HG02763 (cell line): Measurements from ENCODE around the gene ERLIN1.

Experiments used
- ATAC-seq: cut with Tn5 transposase; IDR thresholded peaks from one replicate; pipeline ENCODE4 v1.9.1; 2021; ENCODE audit warnings: mild to moderate bottlenecking, moderate library complexity; ENCODE audit not compliant: unreplicated experiment

Gene ERLIN1

DNA sequence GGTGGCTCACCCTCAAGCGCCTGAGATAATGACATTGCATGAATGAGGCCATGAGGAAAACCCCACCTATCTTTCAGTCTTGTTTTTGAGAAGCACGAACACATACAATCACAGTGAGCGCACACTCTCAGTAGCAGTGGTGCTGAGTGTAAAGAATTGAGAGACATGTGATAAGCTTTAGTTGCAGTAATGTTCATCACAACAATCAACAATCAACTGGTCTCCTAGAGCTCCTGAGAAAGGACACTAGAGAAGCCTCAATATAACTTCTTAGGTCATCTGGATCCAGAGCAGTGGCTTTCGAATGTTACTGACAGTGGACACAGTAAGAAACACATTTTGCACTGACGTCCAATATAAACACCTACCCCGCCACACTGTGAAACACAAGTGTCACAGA lies 12.8 kb downstream of the ERLIN1 start:
- ATAC-seq, result no peak

- ATAC-seq, result no peak
Observed at GRCh38 chr10:100172349-100172748, 13.5 kb downstream of the ERLIN1 start.

GRCh38 chr10:100168313-100168643 lies 17.6 kb downstream of the ERLIN1 start:
- ATAC-seq, result no peak

GRCh38 chr10:100167553-100168312 lies 18.1 kb downstream of the ERLIN1 start:
- no peak for ATAC-seq

DNA sequence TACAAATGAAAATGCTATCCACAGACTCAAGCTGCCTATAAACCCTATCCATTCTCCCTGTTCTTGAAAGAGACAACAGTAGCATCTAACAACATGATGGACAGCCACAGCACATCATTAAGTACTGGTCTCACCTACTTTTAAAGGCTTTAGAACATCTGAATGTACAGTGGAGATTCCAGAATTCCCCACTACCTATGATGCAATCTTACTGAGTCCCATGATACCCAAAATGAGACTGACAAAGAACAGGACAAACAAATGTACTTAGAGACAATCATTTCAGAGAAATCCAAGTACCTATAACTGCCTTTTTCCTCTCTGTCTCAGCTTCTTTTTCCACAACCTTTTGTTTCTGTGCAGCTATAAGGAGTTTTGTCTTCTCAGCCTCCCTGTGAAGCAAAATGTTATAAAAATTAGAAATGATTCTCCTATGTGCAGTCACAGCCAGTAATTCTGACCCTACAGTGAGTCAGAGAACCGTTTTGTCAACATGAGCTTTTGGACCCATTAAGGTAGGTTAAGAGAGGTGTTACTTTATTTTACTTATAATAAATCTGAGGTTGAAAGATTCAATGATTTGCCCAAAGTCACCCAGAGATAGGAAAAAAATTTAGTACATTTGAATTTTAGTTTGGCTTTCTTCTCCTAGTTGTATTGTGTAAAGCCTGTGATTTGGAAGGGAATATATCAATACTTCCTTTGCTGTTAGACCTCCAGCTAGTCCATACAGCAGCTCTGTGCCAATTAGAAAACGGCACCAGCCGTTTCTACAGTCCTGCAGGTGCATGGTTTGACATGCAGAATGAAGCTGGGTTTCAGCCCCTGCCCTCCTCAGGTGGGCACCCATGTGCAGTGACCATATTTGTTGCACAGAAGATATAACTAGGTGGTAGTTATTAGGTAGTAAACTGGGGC lies 21.9 kb downstream of the ERLIN1 start:
- no peak for ATAC-seq

DNA sequence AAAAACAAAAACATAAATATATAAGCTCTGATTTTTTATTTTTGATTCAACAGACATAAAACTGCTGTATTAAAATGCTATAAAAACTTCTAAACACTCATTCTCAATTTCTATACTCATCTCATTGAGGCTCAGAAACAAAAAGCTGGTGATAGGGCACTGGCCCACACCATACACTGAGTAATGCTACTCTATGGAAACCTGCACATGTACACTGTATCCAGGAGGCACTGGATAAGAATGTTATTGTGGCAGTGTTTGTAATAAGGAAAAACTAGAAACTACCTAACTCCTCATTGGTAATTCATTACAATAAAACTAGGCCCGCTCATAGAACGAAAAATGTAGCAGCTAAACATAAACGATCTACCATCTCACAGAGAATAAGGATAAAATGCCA lies 23.1 kb downstream of the ERLIN1 start:
- ATAC-seq, result no peak

GRCh38 chr10:100158044-100158805 lies 27.6 kb downstream of the ERLIN1 start:
- ATAC-seq, result no peak

GRCh38 chr10:100157156-100157555 lies 28.7 kb downstream of the ERLIN1 start:
- ATAC-seq, result no peak

GRCh38 chr10:100155936-100156335 lies 29.9 kb downstream of the ERLIN1 start:
- no peak for ATAC-seq

DNA sequence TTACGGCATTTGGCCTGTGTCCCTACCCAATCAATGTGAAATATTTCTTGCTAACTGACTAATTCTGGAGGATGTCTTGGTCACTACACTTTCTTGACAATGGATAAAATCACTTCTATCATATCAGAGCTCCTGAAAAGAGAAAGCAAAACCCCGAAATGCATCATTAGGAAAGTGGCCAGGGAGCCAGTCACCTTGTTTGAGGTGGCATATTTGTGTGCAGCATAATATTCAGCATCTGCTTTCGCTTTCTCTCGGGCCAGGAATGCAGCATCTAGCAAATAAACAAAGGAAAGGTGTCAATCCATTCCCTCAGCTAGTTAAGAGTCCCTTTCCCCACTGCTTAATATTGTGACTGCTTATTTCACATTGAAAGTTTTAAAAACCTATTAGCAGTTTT lies 31.2 kb downstream of the ERLIN1 start:
- ATAC-seq, result no peak

GRCh38 chr10:100153239-100153825 lies 32.5 kb downstream of the ERLIN1 start:
- ATAC-seq, result no peak

- ATAC-seq, result no peak
Observed at GRCh38 chr10:100151723-100152300, 34.0 kb downstream of the ERLIN1 start.

GRCh38 chr10:100148353-100149211 lies 37.2 kb downstream of the ERLIN1 start:
- ATAC-seq, result no peak

DNA sequence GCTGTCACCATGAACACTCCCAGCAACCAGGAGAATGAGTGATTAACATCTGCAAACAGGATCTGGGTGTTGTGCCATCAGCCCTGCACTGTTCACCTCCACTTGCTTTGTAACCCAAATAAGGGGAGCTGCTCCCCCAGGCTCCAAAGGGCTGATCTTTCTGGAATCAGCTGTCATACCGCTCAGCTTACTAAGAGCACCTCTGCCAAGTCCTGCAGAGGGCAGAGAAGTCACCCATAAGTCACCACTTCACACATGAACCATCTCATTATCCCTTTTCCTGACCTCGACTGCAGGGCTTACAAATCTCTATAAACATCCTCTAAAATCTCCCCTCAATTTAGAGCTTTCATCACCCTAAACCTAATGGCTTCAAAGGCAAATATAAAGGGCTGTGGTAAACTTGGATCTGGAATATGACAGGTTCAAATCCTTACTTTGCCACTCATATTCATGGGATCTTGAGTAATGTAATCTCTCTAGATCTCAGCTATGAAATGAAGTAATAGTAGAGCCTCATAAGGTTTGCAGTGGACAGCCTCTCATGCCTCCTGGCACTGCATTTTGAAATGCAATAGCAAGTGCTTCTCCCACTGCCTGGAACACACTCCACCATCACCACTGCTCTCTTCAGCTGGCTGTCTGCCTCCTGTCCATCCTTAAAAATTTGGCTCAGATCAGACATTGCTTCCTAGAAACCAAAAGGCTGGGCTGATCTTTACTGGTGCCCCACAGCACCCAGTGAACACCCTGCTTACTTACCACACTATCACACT lies 38.8 kb downstream of the ERLIN1 start:
- no peak for ATAC-seq

DNA sequence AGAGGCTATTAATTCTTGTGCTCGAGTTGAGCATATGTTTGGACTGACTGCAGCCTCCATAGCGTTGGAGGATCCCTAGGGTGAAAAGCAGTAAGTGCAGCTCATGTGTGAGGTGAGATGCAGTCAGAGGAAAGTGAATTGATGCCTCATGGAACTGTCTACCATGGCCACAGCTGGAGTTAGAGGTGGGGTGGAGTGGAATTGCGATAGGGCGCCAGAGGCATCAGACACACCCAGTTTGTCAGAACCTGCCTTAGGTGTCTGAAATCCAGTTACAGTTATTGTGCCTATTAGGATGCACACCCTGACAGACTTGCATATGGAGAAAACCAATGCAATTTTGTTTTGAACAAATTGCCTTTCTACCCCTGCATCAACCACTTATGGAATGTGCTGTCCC lies 39.4 kb downstream of the ERLIN1 start:
- no peak for ATAC-seq

DNA sequence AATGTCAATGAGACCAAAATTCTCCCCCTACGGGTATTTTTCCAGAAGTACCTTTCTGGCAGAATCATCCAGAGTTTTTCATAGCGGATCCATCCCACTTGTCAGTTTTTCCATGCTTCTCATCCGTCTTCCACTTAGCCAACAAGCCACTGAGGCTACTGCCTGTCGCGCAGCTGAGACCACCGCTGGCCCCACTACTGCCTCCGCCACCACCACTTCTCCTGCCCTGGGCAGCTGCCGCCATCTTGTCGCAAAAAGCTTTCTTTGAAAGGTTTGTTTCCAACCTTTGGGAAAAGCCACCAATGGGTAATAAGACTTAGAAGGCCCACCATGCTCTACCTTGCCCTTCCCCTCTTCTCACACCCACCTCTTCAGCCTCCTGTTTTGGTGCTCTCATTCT lies 42.1 kb downstream of the ERLIN1 start:
- no peak for ATAC-seq

- no peak for ATAC-seq
Observed at GRCh38 chr10:100141446-100142087, 44.3 kb downstream of the ERLIN1 start.

DNA sequence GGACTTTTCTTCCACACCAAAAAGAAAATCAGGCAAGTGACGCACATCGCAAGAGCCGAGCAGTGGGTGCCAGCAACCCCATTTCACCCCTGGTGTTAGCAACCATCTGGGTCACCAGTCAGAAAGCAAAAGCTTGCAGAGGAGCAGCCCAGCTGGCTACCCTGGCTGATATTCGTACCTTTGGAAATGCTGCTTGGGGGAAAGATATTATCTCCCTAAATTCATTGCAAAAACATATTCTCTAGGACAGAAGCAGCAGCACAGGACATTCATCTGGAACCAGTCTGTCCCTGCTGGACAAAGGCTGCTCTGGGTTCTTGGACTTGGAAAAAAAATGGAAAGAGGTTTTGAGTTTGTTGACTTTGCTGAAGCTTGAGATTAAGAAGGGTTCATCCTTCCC lies 45.8 kb downstream of the ERLIN1 start:
- ATAC-seq, result no peak
